NT2/D1 (cell line): ENCODE measurements around the gene FNDC5.
A peak's percentile ranks its signal among the peaks of the same experiment; 100 is the strongest.

Experiments used
- SUZ12 ChIP-seq: IDR thresholded peaks from 2 replicates; pipeline ENCODE4 v1.6.1; 2011; ENCODE audit not compliant: insufficient read length, insufficient read depth; ENCODE audit errors: extremely low read depth
- ZNF274 ChIP-seq: IDR thresholded peaks from 2 replicates; pipeline ENCODE4 v1.6.1; 2011; ENCODE audit warnings: mild to moderate bottlenecking, low read depth, low read length

GRCh38 chr1:32868806-32869455 is 1.8 kb downstream of the FNDC5 start:
- TF ChIP-seq ZNF274, result no peak
- TF ChIP-seq SUZ12, result peak; percentile 31
